Lung microvascular endothelial cell (primary cell): ENCODE data around the gene HHIPL2. TPM values are rescaled to one million over a fixed set of nuclear protein-coding genes. Genes with fewer than 3 reads are reported as not detected.
A peak's percentile ranks its signal among the peaks of the same experiment; 100 is the strongest.
"Not testable (repeated sequence)": the region's sequence is repeated elsewhere in the genome, so short reads cannot be mapped to it uniquely, and the experiment has no call there.

ENCODE experiments used
- DNase-seq, 2 donors: peaks; one replicate each; pipeline versions ENCODE4 v3.0.0 to v3.0.0-alpha.2; 2010; ENCODE audit warnings: low read depth in 2 of 2
- total RNA-seq: library from RNA; depleted of rRNA; stranded (reverse); fragments of >200 nt; gene quantifications from 2 replicates; pipeline ENCODE4 v1.2.1, GENCODE V29; 2014

The HHIPL2 gene
- total RNA-seq, 1 donor from 2014 or later: not detected

GRCh38 chr1:222540598-222540995 is 7.3 kb downstream of the HHIPL2 start:
- DNase-seq: no peak

GRCh38 chr1:222539951-222540597 is 7.8 kb downstream of the HHIPL2 start:
- DNase-seq: no peak

GRCh38 chr1:222535455-222535854 is 12.4 kb downstream of the HHIPL2 start:
- DNase-seq: no peak

- DNase-seq: no peak
Observed at GRCh38 chr1:222530852-222531251, 17.1 kb downstream of the HHIPL2 start.

- DNase-seq: no peak
Observed at GRCh38 chr1:222529916-222530315, 18.0 kb downstream of the HHIPL2 start.

GRCh38 chr1:222529181-222529580 is 18.7 kb downstream of the HHIPL2 start:
- no peak for DNase-seq

GRCh38 chr1:222525951-222526350 is 22.0 kb downstream of the HHIPL2 start:
- DNase-seq: no peak

- no peak for DNase-seq
Observed at GRCh38 chr1:222523852-222524251, 24.1 kb downstream of the HHIPL2 start.

- no peak for DNase-seq
Observed at GRCh38 chr1:222522105-222522915, 25.6 kb downstream of the HHIPL2 start.

GRCh38 chr1:222521299-222522104 is 26.4 kb downstream of the HHIPL2 start:
- DNase-seq: peak; percentile 19 to 69

GRCh38 chr1:222489496-222489895 is 58.4 kb downstream of the HHIPL2 start:
- DNase-seq: not testable (repeated sequence)

GRCh38 chr1:222487774-222488173 is 60.1 kb downstream of the HHIPL2 start:
- DNase-seq: not testable (repeated sequence)

- DNase-seq: not testable (repeated sequence)
Observed at GRCh38 chr1:222484005-222484404, 63.9 kb downstream of the HHIPL2 start.

- not testable (repeated sequence) for DNase-seq
Observed at GRCh38 chr1:222479567-222479966, 68.3 kb downstream of the HHIPL2 start.

- DNase-seq: not testable (repeated sequence)
Observed at GRCh38 chr1:222476436-222476835, 71.5 kb downstream of the HHIPL2 start.

- DNase-seq: not testable (repeated sequence)
Observed at GRCh38 chr1:222473717-222474116, 74.2 kb downstream of the HHIPL2 start.

GRCh38 chr1:222472776-222473540 is 74.9 kb downstream of the HHIPL2 start:
- not testable (repeated sequence) for DNase-seq
